A549 (cell line): ENCODE data around the gene SLC35A4.

Experiments used
- REST ChIP-seq: fragments of 200-600 bp; sonication (generic); IDR thresholded peaks from 2 replicates; pipeline ENCODE4 v1.6.1; 2016; ENCODE audit warnings: antibody characterized with exemption, mild to moderate bottlenecking, moderate library complexity
- SMC3 ChIP-seq: fragments of >200 bp; sonication (Bioruptor Twin); formaldehyde crosslinking; IDR thresholded peaks from 3 replicates; pipeline ENCODE4 v1.6.1; 2018; ENCODE audit warnings: inconsistent platforms

- TF ChIP-seq SMC3 (no peak), REST (no peak)
These were observed 23.9 kb downstream of the SLC35A4 start for GRCh38 chr5:140588311-140589070.
